HG03025 (cell line): Measurements from ENCODE around the gene CFAP300.

Experiments used
- ATAC-seq: cut with Tn5 transposase; IDR thresholded peaks from one replicate; pipeline ENCODE4 v1.9.1; 2021; ENCODE audit warnings: mild to moderate bottlenecking, moderate library complexity; ENCODE audit not compliant: unreplicated experiment, low FRiP score

The CFAP300 gene

DNA sequence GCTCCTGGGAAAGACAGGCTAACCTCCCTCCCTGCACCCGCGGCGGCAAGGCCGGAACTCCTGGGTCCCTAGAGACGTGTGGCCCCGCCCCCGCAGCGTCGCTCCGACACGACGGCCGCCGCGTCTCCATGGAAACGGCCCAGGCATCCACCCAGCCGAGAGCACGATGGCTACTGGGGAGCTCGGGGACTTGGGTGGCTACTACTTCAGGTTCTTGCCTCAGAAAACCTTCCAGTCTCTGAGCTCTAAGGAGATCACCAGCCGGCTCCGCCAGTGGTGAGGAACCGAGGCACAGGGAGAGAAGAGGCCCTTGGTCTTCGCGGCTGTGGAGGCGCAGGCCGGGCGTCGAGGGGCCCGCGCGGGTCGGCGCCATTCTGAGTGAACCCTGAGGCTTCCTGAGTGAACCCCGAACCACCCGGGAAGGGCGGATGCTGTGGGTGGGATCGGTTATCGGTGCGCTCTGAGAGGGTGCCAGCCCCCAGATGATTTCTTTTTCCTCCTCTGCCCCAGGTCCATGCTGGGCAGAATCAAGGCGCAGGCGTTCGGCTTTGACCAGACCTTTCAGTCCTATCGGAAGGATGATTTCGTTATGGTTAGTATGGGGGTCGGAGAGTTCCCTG, at the start of gene CFAP300:
Gene CFAP300, plus strand, starts transcription at position 133 of the 620 bp plus-strand sequence. Its CDS starts 34 bp downstream, at position 167.
- ATAC-seq, result no peak

DNA sequence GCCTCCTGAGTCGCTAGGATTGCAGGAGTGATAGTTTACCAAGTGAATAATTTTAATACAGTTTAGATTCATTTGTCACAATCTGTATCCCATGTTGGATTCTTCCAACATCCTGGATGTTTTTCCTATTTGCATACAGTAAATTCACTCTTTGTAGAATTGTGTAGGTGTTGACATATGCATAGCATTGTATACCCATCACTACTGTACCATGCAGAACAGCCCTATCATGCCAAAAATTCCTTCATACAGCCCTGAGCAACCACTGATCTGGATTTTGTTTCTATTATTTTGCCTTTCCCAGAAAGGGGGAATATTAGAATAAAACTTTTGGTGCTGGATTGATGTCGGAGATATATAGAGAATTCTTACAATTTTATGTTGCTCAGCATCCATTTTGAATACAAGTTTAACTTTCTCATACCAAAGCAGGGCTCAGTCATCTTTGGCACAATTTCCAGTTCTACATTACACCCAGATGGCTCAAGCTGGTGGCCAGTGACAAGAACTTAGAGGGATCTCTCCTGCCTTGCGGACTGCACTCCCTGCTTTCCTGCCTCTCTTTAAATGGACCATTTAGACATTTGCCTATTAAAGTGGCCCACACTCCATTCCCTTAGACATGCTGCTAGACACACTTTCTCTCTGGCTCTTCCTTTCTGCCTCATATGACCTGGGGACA, 45.4 kb upstream of the CFAP300 start:
- no peak for ATAC-seq

DNA sequence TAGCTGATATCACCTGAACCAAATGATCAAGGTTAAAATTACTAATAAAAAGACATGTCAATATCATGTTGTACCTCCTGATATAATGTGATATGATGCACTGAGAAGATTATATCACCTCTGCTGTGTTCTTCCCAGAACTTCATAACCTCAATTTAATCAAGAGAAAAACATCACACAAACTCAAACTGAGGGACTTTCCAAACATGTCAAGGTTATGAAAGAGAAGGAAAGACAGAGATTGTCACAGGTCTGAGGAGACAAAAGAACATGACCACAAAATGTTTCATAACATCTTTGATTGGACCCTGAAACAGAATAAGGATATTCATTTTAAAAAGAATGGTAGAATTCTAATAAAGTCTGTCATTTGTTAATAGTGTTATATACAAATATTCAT, 43.0 kb upstream of the CFAP300 start:
- no peak for ATAC-seq

DNA sequence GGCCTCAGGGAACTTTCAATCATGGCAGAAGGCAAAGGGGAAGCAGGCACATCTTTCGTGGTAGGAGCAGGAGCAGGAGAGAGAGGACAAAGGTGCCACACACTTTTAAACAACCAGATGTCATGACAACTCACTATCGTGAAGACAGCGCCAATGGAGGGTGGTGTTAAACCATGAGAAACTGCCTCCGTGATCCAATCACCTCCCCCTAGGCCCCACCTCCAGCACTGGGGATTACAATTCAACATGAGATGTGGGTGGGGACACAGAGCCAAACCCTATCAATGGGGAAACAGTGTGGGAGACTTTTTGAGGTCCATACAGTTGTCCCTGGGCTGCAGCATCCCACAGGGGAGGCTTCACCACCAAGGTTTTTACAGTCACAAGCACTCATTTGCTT, 41.9 kb upstream of the CFAP300 start:
- ATAC-seq, result no peak

DNA sequence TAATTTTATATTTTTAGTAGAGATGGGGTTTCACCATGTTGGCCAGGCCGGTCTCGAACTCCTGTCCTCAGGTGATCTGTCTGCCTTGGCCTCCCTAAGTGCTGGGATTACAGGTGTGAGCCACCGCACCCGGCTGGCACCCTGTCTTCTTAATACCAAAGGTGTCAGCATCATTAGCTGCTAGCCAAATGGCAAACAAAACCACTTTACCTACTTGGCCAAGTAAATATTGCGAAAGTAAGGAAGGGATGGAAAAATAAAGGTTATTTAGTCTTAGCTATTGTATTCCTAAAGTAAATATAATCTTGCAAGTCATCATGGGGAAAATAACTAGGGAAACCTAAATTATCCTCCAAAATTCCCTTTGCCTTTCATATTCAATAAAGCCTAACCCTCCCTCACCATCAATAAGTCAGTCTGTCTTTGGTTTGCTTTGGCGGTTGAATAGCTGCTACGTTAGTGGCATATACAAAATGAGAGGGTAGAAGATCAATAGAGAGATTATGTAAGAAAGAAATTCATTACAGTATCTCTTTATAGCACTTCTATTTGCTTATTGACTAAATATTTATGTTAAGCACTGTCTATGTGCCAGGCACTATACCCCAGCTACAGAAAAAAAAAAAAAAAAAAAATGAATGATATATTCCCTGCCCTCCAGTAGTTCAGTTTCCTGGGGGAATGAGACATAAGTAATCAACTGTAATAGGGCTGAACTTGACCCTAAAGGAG, 40.2 kb upstream of the CFAP300 start:
- no peak for ATAC-seq

DNA sequence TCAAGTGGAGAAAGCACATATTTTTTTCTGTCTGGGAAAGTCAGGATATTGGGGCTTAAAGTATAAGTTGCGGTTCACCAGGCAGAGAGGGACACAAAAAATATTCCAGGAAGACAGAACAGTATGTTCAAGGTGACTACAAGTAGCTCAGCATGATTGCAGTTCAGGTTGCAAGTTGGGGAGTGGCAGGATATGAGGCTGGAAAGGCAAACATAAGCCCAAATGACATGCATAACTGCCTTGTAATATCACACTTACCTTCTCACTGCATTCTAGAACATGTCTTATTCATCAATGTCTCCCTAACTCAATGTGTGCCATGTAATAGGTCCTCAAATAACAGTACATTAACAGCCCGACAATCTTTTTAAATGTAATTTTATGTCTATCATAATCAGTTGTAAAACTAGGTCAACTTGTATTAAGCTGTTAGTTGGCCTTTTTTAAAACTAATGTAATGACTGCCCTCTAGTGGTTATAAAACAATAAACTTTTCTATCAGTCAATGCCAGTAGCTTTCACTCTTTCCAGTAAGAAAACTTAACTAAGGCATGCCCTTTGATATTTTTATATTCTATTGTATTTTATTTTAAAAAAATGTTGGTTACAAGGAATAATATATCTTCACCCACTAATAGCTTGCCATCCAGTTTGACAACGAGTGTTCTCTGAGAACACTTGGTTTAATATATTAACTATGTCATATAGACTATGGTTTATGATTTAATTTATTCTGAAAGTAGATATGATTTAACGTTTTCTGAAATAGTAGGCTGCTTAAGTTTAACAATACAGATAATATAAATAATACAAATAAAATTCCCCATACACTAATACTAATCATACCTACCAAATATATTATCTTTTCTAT, 39.4 kb upstream of the CFAP300 start:
- ATAC-seq, result no peak

DNA sequence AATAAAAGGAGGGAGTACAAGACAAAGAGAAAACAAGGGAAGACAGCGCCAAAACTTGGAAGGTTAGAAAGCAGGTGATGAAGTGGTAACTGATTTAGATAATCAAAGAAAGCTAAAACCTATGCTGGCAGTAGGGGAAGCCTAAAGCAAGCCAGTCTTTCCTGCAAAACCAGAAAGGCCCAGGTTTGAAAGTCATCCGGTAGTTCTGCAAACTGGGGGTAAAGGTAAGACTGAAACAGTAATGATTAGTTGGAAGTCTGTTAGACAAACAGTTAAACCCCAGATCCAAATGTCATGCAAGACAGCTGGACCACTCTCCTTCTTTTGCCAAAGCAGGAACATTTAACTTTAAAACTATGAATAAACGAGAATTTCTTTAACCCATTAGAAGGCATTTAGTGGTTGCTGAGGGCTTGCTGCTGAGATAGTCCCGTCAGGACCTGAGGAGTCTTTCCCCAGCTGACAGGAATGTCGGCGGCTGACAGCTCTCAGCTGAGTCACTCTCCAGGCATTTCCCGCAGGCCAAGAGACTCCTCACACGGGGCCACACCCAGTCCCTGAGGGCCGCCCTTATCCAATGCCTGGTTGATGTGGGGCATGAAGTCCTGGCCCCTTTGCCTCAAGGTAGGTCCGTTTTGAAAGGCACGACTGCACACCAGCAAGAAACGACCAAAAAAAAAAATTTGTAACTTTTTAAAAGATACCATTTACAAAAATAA, 36.3 kb upstream of the CFAP300 start:
- no peak for ATAC-seq

DNA sequence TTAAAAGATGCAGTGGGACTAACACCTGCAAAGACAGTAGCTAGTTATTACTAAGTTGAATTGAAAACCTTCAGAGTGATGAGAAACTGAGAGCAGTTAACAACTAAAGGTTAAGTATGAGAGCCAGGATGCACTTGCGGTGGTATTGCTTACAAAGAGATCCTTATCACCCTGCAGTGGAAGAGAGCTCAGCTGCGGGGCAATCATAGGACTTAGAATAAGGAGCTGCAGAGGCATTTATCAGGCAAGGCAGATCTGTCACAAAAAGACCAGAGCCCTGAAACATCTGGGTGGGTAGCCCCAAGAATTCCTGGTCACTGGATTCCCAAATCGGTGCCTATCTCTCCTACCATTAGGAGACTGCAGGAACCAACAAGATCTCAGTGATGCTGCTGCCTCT, 34.3 kb upstream of the CFAP300 start:
- no peak for ATAC-seq

DNA sequence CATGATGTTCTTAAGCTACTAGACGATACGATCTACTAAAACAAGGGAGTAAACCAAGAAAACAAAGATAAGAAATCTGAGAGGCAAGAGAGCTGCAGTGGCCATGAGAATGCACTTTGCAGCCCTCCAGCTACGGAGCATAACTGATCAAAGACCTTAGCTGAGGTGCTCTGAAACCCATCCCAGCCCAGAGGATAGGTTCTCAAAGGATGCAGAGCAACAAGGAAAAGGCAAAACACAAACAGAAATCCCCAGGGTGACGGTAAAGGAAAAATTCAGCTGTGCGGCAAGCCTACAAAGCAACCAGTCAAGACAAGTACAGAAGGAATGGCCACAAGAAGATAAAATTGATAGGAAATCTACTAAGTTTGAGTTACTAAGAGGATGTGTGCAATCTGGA, 32.5 kb upstream of the CFAP300 start:
- no peak for ATAC-seq

DNA sequence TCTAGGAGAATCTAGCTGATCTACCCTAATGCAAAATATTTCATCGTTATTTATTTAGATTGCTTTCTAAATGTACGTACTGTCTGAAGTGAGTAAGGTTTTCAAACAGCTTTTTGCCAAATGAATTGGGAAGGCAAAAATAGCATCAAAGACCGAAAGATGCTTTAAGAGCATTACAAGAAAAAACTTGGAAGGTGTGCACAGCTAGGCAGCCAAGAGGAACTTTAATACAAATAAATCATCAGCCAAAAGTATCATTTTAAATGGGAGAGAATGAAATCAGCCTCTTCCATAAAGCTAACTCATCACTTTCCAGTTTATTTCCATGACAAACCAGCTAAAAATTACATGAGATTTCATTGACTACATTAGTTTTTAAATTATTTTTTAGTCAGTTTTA, 30.2 kb upstream of the CFAP300 start:
- no peak for ATAC-seq

DNA sequence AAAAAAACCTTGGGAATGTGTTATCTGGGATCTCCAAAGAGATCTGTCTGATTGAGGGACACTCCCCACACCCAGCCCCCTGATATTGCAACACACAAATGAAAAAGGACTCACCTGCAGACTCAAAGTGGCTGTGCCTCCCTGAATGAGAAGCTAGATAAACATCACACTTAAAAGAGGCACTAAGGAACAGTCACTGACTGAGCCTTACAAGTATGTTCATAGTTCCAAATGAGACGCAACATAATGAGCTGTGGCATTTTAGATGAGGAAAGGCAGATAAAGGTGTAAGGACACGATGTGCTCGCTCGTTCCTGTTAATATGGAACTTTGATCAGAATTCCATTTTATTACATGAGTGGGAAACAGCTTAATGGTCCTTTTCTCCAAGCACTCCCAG, 21.0 kb upstream of the CFAP300 start:
- ATAC-seq, result no peak

DNA sequence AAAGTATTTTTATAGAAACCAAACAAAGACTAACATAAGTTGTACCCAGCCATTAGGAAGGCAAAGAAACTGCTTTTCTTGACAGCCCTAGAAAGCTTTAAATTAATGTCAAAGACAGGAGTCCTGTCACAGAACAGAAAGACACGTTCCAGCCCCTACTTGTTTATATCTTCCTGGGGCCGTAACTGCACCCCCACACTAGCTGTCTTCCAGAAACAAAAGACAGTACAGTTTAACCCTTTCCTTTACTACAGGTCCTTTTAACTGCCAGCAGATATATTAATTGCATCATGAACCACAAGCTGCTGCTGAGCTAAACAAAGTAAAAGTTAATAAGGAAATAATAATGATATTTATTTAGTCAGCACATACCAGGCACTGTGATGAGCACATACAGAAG, 20.3 kb upstream of the CFAP300 start:
- ATAC-seq, result no peak

DNA sequence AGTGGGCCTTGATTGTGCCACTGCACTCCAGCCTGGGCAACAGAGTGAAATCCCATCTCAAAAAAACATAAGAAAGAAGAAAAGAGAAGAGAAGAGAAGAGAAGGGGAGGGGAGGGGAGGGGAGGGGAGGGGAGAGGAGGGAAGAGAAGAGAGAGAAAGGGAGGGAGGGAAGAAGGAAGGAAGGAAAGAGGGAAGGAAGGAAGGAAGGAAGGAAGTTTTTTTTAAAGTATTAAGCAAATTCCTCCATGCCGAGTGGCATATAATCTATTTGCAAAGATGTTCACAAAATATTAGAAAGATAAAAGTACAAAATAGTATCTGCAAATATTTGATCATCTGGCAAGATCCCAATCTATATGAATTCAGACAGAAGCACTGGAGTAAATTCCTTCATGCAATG, 10.5 kb upstream of the CFAP300 start:
- ATAC-seq, result no peak

DNA sequence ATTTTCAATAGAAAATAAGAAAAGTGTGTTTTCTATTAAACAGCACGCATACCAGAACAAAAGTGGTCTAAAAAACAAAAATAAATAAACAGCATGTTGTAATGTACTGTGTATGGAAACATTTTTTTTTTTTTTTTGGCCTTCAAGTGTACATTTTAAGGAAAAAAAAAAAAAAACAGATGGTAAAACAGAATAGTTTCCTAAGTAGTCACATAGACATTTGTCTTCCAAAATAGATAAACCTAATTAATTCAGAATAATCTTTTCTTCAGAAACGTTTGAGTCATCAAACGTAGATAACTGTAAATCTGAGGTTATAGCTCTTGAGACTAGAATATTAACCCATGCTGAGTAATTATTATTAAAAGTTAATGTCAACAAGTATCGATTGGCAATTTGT, 396 bp upstream of the CFAP300 start:
- ATAC-seq, result no peak

DNA sequence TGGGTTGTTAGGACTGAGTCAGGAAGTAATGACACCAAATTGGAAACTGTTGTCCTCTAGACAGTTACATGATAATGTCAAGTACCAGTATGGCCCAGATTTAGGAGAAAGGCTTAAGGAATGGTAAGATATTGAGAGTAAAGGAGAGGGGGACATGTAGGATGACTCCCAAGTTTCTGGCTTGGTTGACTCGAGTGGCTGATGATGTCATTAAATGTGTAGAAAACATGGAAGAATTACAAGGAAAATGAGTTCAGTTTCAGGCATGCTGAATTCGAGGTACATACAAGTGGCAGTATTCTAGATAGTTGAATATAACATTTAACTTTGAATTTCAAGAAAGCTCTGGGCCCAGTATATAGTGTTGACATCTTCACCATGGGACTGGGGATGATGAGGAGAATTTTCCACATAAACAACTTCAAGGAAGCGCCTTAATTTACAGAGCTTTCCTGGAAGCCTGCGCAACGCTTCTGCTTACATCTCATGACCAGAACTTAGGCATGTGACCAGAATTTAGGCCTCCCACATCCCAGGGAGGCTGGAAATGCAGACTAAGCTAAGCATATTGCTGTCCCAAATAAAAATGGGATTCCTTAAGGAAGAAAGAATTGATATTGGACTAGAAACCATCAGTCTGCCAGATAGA, 3.8 kb downstream of the CFAP300 start:
- ATAC-seq, result no peak

DNA sequence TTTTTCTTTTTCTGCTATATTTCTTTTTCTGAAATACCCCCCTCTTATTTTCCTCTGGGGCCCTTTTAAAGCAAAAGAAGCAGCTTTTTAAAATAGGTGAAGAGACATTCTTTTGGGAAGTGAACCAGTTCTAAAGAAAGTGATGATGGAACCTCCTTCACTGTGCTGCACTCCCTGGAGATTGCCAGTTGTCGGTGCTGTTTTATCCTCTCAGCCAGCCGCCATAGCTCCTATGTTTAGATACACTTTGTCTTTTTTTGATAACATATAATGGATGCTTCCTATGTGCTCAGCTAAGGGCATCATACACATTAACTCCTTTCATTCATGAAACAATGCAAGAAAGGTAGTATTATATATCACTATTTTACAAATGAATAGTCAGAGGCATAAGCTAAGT, 14.0 kb downstream of the CFAP300 start:
- ATAC-seq, result no peak

DNA sequence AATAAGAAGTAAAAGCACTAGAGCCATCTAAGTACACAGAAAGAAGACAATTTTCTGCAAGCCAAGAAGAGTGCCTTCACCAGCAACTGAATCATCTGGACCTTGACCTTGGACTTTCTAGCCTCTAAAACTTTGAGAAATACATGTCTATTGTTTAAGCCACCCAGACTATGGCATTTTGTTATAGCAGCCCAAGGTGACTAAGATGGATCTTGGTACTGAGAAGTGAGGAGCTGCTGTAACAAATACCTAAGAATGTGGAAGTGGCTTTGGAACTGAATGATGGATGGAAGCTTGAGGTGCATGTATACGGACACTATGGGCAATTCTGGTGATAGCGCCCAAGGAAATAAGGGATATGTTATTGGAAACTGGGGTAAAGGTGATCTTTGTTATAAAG, 14.9 kb downstream of the CFAP300 start:
- no peak for ATAC-seq

DNA sequence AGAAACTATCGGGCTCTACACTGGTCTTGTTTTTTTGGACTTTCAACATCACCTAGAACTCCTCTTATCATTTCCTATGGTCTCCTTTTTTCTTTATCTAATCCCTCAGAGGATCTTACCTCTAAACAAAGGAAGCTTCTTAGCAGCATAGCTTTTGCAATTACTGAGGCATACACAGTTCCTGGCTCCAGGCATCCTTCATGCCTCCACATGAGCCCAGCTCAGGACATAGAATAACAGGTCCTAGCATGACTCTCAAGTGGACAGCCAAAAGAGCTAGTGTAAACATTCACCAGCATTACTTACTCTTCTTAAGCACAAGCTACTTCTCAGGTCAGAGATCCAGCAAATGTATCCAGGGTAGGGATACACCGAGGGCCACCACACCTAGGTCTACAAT, 17.1 kb downstream of the CFAP300 start:
- no peak for ATAC-seq

DNA sequence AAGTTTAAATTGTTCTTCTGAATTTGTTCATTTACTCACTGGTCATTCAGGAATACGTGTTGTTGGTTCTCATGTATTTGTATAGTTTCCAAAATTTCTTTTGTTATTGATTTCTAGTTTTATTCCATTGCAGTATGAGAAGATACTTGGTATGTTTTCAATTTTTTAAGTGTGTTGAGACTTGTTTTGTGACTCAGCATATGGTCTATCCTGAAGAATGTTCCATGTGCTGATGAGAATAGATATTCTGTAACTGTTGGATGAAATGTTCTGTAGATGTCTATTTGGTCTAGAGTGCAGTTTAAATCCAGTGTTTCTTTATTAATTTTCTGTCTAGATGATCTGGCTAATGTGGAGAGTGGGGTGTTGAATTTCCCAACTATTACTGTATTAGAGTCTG, 23.5 kb downstream of the CFAP300 start:
- ATAC-seq, result no peak
